MV-4-11 (cell line): ENCODE results near the gene CBFA2T2.
"Not testable (repeated sequence)": the region's sequence is repeated elsewhere in the genome, so short reads cannot be mapped to it uniquely, and the experiment has no call there.

Source experiments
- DNase-seq: peaks from one replicate; lab custom pipeline; 2025; lab: John Stamatoyannopoulos, UW

Gene CBFA2T2

DNA sequence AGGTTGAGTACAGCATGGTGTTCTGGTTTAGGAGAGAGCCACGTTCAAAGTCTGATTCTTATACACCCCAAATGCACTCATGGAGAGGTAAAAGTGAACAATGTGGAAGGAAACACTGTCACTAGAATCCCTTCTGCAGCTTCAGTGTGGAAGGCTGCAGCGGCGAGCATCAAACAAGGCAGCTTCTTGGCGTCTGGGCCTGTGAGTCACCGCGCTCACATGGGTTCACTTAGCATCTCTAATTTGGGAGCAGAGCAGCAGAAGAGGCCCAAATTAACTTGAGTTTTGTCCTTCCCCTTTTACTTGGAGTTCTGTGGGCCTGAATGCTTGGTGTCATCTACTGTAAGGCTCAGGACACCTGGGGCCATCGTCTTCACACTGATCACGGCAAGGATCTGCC, 207.2 kb downstream of the CBFA2T2 start:
- DNase-seq, result peak; percentile 73

DNA sequence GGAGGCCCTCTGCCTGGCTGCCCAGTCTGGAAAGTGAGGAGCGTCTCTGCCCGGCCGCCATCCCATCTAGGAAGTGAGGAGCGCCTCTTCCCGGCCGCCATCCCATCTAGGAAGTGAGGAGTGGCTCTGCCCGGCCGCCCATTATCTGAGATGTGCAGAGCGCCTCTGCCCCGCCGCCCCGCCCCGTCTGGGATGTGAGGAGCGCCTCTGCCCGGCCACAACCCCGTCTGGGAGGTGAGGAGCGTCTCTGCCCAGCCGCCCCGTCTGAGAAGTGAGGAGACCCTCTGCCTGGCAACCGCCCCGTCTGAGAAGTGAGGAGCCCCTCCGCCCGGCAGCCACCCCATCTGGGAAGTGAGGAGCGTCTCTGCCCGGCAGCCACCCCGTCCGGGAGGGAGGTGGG, 209.1 kb downstream of the CBFA2T2 start:
- DNase-seq, result not testable (repeated sequence)
